NCI-H2107 treated with DMSO at 0.1 percent for 48 hours (cell line): ENCODE results near the gene HMG20B.
"Not testable (repeated sequence)": the region's sequence is repeated elsewhere in the genome, so short reads cannot be mapped to it uniquely, and the experiment has no call there.

ENCODE experiments used
- DNase-seq: peaks from one replicate; lab custom pipeline; 2025; ENCODE audit not compliant: unreplicated experiment; lab: John Stamatoyannopoulos, UW

Gene HMG20B

DNA sequence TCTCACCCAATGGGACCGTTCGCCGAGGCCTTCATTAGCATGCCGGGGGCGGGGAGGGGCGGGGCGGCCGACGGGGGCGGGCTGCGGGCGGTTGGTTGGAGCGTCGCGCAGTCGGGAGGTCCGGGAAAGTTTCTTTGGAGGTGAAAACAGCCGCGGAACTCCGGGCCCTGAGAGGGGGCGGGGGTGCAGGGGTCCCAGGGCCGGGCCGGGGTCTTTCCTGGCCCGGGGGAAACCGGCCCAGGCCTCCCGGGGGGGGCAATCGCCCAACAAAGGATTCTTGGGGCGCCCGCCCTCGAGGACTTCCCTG lies at the start of gene HMG20B:
Gene HMG20B (plus strand): TSS at position 90 of the 307 bp plus-strand sequence. CDS start 366 bp downstream, outside the sequence.
- no peak for DNase-seq

DNA sequence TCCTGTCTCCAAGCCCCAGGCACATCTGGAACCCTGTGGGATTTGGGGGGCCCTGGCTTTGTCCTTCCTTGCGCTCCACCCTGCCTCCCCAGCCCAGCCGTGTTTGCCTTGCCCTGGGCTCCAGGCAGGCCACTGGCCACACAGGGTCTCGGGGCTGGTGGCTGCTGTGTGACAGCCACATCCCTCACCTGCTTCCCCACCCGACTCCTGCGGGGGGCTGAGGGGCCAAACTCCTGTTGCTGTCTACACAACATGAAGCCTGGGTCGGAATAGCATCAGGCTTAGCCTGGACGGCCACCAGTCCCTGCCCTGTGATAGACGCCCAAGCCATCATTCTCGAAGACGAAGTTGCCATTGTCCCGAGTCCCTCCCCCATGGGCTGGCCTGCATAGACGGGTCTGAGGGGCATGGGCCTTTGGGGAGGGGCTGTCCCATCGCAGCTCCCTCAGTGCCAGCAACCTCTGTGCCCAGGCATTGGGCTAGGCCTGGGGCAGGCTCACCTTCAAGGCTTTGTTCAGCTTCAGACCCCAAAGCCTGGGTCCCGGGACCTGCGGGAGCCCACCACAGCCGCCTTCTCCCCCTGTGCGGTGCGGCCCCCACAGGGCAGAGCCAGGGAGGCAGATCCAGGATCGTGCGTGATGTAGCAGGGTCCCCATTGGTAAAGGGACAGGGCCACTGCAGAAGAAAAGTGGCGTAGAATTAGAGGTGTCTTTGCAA lies 49.2 kb upstream of the HMG20B start:
- DNase-seq, result no peak

DNA sequence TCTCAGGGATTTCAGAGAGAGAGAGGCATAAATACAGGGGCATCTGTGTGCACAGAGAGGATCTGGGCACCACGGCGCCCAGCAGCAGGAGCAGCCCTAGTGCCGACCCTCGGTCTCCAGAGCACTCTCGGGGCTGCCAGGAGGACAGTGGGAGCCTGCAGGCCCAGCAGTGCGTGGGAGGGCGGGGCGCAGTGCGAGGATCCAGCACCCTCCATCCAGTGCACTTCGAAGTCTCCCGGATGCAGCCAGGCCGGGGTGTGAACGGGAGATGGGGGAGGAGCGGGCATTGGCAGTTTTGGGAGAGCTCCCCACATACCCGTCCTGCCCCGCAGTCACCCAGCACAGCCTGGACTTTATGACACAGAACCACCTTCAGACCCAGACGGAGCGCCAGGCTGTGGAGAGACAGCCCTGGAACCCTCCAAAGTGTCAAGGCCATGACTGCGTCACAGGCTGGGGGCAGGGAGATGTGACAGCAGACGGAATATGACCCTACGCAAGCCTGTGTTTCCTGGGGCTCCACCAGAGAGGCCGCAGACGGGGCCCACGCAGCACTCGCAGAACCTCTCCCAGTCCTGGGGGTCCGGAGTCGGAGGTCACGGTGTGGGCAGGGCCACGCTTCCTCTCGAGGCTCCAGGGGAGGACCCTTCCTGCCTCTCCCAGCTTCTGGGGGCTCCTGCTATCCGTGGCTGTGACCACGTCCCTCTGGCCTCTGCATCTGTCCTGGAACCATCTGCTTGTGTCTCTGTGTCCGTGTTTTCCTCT lies 48.5 kb upstream of the HMG20B start:
- no peak for DNase-seq

DNA sequence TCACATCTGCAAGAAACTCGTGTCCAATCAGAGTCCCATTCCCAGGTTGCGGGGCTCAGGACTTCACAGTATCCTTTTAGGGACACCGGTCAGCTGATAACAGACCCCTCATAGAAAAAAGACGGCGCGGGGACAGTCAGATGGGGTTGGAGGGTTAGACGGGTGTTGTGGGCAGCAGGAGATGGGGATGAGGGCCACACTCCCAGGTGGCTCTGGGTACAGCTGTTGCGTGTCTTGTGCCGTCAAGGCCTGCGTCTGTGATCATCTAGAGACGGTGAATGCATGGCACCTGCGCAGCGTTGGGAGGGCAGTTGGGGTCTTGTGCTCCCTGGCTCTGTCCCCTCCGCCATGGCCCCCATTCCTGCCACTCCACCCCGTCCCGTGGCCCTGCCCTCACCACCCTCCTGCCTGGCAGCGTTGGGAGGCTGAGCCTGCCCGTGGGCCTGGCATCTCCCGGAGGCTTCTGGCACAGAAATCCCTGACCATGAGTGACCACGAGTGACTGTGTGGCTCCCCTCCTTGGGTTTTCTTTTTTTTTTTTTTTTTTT lies 47.8 kb upstream of the HMG20B start:
- DNase-seq, result no peak

DNA sequence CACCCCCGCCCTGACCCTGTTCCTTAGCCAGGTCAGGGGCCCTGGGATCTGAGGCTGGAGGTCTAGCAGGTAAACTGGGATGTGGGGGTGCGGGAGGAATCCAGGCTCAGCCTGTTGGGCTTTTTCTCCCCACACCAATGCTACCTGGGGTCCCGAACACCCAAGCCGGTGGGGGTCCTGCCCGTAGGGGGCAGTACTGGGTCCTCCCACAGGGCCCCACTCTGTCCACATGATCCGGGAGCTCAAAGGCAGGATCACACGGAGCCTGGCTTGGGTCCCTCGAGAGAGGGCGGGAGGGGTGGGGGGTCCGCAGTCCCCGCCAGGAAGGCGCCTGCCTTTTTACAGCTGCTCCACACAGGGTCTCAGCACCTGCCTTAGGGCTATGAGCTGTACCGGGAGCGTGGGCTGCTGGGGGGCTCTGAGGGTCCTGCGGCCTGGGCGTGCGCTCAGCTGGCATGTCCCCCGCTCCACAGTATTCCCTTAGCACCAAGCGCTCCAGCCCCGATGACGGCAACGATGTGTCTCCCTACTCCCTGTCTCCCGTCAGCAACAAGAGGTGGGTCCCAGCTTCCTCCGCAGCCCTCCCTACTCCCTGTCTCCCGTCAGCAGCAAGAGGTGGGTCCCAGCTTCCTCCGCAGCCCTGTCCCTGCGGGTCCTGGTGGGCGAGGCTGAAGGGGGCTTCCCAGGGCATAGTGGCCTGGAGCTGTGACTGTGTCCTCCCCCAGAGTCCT lies 46.1 kb upstream of the HMG20B start:
- no peak for DNase-seq

DNA sequence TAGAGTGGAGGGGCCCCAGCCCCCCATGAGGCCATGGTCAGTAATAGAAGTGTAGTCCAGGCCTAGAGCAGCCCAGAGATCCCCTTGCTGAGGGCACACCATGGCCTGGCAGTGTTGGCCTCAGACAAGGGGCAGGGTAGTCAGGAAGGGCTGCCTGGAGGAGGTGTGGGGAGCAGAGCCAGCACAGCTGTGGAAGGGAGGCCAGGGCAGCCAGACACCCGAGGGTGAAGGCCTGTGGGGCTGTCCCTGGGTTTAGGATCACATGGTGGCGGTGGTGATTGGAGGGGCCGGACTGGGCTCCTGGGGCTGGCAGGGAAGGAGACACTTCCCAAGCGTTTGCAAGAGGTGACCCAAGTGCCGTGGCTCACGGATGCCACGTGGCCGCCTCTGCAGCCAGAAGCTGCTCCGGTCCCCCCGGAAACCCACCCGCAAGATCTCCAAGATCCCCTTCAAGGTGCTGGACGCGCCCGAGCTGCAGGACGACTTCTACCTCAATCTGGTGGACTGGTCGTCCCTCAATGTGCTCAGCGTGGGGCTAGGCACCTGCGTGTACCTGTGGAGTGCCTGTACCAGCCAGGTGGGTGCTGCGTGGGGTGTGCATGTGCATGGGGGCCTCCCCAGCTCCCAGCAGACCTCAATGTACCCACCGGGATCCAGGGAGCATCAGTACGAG lies 45.4 kb upstream of the HMG20B start:
- DNase-seq, result no peak

DNA sequence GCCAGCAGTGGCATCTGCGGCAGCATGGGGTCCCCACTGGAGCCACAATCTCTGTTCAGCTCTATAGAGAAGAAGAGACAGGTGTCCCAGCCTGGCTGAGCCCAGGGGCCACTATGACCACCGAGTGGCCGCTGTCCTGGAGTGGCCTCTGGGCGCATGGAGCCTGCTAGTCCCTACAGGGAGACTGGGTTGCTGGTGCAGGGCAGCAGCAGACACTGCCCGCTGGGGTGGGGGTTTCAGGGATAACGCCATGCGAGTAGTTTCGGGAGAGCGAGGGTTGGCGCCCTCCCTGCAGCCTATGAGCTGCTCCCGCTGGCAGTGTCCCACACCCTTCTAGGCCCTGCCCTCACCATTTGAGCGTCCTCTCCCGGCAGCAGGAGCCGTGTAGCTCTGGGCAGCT lies 44.7 kb upstream of the HMG20B start:
- DNase-seq, result no peak

DNA sequence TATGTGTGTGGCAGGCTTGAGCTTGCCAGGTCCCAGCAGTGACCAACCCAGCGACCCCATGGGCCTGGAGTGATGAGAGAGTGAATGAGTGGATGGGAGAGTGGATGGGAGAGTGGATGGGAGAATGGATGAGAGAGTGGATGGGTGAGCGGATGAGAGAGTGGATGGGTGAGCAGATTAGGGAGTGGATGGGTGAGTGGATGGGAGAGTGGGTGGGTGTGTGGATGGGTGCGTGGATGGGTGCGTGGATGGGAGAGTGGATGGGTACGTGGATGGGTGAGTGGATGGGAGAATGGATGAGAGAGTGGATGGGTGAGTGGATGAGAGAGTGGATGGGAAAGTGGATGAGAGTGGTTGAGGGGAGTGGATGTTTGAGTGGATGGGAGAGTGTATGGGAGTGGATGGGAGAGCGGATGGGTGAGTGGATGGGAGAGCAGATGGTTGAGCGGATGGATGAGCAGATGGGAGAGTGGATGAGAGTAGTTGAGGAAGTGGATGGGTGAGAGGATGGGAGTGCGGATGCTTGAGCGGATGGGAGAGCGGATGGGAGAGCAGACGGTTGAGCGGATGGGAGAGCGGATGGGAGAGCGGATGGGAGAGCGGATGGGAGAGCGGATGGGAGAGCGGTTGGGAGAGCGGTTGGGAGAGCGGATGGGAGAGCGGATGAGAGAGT lies 44.1 kb upstream of the HMG20B start:
- no peak for DNase-seq

DNA sequence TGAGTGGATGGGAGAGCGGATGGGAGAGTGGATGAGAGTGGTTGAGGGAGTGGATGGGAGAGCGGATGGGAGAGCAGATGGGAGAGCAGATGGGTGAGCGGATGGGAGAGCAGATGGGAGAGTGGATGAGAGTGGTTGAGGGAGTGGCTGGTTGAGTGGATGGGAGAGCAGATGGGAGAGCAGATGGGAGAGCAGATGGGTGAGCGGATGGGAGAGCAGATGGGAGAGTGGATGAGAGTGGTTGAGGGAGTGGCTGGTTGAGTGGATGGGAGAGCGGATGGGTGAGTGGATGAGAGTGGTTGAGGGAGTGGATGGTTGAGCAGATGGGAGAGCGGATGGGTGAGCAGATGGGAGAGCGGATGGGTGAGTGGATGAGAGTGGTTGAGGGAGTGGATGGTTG lies 43.4 kb upstream of the HMG20B start:
- not testable (repeated sequence) for DNase-seq

DNA sequence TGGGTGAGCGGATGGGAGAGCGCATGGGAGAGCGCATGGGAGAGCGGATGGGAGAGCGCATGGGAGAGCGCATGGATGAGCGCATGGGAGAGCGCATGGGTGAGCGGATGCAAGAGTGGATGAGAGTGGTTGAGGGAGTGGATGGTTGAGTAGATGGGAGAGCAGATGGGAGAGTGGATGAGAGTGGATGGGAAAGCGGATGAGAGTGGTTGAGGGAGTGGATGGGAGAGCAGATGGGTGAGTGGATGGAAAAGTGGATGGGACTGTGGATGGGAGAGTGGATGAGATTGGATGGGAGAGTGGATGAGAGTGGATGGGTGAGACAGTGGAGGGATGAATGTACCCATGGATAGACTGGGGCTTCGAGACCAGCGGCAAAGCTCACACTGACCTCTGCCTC lies 42.4 kb upstream of the HMG20B start:
- no peak for DNase-seq

DNA sequence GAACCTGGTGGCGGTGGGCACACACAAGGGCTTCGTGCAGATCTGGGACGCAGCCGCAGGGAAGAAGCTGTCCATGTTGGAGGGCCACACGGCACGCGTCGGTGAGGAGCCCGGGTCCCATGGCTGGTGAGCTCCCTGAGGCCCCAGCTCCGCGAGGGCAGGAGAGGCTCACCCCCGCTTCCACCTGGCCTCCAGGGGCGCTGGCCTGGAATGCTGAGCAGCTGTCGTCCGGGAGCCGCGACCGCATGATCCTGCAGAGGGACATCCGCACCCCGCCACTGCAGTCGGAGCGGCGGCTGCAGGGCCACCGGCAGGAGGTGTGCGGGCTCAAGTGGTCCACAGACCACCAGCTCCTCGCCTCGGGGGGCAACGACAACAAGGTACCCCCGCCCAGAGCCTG lies 41.0 kb upstream of the HMG20B start:
- no peak for DNase-seq

DNA sequence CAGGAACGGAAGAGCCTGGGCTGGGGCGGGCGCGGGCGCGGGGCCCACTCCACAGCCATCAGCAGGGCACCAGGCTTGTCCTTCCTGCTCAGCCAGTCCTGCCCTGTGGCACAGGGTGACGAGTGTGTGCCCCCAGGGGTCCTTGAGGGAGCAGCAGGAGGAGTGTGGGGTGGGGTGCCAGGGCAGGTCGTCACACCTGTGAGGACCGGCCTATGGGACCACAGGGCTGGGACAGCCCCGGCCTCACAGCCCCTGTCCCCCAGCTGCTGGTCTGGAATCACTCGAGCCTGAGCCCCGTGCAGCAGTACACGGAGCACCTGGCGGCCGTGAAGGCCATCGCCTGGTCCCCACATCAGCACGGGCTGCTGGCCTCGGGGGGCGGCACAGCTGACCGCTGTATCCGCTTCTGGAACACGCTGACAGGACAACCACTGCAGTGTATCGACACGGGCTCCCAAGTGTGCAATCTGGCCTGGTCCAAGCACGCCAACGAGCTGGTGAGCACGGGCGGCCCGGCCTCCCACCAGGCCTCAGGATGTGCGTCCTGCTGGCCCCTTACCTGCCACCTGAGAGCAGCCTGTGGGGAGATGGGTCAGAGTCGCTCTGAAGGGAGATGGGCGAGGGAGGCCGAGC lies 40.5 kb upstream of the HMG20B start:
- DNase-seq, result no peak

DNA sequence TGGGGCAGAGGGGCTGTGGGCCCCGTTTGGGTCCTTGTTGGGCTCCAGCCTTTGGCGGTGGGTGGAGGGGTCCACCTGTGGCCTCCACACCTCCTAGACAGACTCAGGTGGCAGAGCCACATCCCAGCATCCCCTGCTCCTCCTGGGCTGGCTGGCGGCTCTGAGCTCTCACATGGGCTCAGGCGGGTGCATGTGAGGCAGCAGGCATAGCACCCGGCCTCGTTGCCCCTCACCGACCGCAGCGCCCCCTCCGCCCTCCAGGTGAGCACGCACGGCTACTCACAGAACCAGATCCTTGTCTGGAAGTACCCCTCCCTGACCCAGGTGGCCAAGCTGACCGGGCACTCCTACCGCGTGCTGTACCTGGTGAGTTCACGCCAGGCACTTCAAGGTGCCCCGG lies 39.7 kb upstream of the HMG20B start:
- DNase-seq, result no peak

DNA sequence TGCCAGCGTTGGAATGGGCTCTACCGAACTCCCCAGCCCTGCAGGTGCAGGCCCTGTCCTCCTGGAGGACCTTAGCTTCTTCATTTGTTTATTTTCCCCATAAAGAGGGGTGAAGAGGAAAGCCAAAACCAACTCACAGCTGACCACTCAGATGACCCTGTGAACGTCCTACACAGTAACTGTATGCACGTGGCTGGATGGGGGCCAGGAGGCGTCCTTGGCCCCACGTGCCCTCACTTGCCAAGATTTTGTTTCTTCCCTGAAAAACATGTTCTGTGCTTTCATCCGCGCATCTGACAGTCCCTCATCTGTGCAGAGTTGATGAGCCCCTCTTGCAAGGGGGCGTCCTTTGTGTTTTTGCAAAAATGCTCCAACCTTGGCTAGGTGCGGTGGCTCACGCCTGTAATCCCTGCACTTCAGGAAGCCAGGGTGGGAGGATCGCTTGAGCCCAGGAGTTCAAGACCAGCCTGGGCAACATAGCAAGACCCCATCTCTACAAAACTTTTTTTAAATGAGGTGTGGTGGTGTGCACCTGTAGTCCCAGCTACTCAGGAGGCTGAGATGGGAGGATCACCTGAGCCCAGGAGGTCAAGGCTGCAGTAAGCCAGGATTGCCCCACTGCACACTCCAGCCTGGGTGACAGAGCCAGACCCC lies 39.1 kb upstream of the HMG20B start:
- DNase-seq, result no peak

DNA sequence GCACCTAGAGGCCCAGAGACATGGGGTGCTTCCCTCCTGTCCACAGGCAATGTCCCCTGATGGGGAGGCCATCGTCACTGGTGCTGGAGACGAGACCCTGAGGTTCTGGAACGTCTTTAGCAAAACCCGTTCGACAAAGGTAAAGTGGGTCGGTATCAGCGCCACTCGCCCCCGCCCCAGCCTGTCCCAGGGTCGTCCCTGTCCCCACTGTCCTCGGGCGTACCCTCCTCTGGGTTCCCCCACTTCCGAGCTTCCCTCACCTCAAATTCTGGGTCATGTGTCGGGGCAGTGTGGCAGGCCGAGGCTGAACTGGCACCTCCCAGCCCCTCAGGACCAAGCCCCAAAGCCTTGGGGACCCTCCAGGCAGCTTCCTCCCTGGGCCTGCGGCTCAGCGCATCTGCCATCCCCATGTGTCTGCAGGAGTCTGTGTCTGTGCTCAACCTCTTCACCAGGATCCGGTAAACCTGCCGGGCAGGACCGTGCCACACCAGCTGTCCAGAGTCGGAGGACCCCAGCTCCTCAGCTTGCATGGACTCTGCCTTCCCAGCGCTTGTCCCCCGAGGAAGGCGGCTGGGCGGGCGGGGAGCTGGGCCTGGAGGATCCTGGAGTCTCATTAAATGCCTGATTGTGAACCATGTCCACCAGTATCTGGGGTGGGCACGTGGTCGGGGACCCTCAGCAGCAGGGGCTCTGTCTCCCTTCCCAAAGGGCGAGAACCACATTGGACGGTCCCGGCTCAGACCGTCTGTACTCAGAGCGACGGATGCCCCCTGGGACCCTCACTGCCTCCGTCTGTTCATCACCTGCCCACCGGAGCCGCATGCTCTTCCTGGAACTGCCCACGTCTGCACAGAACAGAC lies 38.1 kb upstream of the HMG20B start:
- DNase-seq, result no peak

DNA sequence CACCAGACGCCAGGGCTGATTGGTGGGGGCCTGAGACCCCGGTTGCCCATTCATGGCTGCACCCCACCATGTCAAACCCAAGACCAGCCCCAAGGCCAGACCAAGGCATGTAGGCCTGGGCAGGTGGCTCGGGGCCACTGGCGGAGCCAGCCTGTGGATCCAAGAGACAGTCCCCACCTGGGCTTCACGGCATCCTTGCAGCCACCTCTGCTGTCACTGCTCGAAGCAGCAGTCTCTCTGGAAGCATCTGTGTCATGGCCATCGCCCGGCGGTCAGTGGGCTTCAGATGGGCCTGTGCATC lies 37.6 kb upstream of the HMG20B start:
- DNase-seq, result no peak

DNA sequence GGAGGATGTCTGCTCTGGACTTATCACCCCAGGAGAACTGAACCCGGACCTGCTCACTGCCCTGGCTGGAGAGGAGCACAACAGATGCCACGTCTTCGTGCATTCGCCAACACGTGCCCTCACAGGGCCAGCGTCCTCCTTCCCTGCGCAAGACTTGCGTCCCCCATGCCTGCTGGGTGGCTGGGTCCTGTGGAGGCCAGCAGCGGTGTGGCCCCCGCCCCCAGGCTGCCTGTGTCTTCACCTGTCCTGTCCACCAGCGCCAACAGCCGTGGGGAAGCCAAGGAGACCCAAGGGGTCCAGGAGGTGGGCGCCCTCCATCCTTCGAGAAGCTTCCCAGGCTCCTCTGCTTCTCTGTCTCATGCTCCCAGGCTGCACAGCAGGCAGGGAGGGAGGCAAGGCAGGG lies 37.2 kb upstream of the HMG20B start:
- no peak for DNase-seq

DNA sequence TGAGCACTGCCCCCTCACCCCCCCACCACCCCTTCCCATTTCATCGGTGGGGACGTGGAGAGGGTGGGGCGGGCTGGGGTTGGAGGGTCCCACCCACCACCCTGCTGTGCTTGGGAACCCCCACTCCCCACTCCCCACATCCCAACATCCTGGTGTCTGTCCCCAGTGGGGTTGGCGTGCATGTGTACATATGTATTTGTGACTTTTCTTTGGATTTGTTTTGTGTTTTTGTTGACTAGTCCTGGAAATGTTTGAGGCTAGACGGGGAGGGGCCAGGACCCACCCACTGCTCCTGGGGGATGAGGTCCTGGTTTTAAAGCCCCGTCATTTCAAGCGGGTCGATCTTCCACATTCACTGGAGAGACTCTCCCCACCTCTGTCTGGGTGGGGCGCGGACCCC lies 36.8 kb upstream of the HMG20B start:
- DNase-seq, result no peak
